ENCODE data around the gene HACL1. TPM values are rescaled to one million over a fixed set of nuclear protein-coding genes. Genes with fewer than 3 reads are reported as not detected.

The HACL1 gene
- total and polyA plus RNA-seq, 10 of the 15 experiments (the other 5 are each of a cell fraction or from before 2014, with no cell fraction given): 19.4 to 48.7 (median 30.1) TPM

DNA sequence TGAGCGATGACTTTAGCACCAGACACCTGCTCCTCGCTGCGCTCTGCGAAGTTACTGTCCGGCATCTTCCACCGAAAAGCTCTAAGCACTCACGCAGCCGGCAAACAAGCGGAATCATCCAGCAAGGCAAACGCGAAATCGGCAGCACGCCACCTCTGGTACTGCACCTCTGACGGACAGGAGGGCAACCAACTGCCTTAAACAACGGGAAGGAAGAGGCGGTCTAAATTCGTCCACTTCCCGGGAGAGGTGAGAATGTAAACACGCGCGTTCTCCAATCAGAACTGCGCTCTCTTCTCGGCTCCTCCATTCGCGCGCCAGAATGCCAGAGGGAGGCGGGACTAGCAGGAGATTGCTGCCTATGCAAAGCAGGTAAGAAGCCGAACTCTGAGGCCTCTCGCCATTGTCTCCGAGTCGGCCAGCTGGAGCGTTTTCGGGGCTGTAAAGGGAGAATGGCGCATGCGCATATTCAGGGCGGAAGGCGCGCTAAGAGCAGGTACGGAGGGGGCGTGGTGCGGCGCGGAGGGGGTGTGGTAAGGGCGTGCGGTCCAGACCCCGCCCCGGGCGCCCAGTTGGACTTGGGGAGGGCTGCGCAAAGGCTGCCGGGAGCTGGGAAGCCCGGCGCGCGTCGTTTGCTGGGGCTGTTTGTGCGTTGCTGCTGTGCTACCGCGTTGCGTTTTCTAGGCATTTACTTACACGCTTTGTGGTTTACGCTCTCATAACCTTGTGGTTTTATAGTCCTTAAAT lies at the start of gene HACL1, which contains the start of gene BTD (continued):
- TF ChIP-seq, protein P1, sequence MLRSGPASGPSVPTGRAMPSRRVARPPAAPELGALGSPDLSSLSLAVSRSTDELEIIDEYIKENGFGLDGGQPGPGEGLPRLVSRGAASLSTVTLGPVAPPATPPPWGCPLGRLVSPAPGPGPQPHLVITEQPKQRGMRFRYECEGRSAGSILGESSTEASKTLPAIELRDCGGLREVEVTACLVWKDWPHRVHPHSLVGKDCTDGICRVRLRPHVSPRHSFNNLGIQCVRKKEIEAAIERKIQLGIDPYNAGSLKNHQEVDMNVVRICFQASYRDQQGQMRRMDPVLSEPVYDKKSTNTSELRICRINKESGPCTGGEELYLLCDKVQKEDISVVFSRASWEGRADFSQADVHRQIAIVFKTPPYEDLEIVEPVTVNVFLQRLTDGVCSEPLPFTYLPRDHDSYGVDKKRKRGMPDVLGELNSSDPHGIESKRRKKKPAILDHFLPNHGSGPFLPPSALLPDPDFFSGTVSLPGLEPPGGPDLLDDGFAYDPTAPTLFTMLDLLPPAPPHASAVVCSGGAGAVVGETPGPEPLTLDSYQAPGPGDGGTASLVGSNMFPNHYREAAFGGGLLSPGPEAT (IDR thresholded peaks at IDR 0.05; ENCODE audit: low read depth): peak; percentile 78
- TF ChIP-seq RCOR1 (conservative IDR thresholded peaks at IDR 0.05; ENCODE audit: low read depth, low read length) (no peak), WRNIP1 (IDR thresholded peaks at IDR 0.05; ENCODE audit: borderline replicate concordance, low read depth, low read length) (no peak), POLR2AphosphoS5 (IDR thresholded peaks at IDR 0.05; ENCODE audit: low read length) (peak; percentile 91), CEBPB (IDR thresholded peaks at IDR 0.05; ENCODE audit: borderline replicate concordance in 1 of 2, low read depth in 2 of 2, low read length in 2 of 2) (no peak), EZH2 (IDR thresholded peaks at IDR 0.05; ENCODE audit: borderline replicate concordance, control insufficient read depth, low read depth, low read length) (no peak), MEF2B (IDR thresholded peaks at IDR 0.05; ENCODE audit: partially characterized antibody, poor library complexity, severe bottlenecking) (no peak), SMAD5 (IDR thresholded peaks at IDR 0.05; ENCODE audit: low read depth) (no peak; the same call in 1 of the 2 replicates), ASH2L (IDR thresholded peaks at IDR 0.05; ENCODE audit: borderline replicate concordance, low read depth) (no peak; the same call in 1 of the 2 replicates), HDAC2 (IDR thresholded peaks at IDR 0.05) (no peak), SUZ12 (IDR thresholded peaks at IDR 0.05; ENCODE audit: unreplicated experiment) (no peak)
- TF ChIP-seq, protein P2, sequence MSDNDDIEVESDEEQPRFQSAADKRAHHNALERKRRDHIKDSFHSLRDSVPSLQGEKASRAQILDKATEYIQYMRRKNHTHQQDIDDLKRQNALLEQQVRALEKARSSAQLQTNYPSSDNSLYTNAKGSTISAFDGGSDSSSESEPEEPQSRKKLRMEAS (IDR thresholded peaks at IDR 0.05; ENCODE audit: low read depth, low read length): peak; percentile 85
- TF ChIP-seq, protein P3, sequence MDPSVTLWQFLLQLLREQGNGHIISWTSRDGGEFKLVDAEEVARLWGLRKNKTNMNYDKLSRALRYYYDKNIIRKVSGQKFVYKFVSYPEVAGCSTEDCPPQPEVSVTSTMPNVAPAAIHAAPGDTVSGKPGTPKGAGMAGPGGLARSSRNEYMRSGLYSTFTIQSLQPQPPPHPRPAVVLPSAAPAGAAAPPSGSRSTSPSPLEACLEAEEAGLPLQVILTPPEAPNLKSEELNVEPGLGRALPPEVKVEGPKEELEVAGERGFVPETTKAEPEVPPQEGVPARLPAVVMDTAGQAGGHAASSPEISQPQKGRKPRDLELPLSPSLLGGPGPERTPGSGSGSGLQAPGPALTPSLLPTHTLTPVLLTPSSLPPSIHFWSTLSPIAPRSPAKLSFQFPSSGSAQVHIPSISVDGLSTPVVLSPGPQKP (IDR thresholded peaks at IDR 0.05; ENCODE audit: low read depth, low read length): peak; percentile 19
- TF ChIP-seq, protein P4, sequence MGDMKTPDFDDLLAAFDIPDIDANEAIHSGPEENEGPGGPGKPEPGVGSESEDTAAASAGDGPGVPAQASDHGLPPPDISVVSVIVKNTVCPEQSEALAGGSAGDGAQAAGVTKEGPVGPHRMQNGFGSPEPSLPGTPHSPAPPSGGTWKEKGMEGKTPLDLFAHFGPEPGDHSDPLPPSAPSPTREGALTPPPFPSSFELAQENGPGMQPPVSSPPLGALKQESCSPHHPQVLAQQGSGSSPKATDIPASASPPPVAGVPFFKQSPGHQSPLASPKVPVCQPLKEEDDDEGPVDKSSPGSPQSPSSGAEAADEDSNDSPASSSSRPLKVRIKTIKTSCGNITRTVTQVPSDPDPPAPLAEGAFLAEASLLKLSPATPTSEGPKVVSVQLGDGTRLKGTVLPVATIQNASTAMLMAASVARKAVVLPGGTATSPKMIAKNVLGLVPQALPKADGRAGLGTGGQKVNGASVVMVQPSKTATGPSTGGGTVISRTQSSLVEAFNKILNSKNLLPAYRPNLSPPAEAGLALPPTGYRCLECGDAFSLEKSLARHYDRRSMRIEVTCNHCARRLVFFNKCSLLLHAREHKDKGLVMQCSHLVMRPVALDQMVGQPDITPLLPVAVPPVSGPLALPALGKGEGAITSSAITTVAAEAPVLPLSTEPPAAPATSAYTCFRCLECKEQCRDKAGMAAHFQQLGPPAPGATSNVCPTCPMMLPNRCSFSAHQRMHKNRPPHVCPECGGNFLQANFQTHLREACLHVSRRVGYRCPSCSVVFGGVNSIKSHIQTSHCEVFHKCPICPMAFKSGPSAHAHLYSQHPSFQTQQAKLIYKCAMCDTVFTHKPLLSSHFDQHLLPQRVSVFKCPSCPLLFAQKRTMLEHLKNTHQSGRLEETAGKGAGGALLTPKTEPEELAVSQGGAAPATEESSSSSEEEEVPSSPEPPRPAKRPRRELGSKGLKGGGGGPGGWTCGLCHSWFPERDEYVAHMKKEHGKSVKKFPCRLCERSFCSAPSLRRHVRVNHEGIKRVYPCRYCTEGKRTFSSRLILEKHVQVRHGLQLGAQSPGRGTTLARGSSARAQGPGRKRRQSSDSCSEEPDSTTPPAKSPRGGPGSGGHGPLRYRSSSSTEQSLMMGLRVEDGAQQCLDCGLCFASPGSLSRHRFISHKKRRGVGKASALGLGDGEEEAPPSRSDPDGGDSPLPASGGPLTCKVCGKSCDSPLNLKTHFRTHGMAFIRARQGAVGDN (IDR thresholded peaks at IDR 0.05): peak; percentile 93
- TF ChIP-seq, protein P5, sequence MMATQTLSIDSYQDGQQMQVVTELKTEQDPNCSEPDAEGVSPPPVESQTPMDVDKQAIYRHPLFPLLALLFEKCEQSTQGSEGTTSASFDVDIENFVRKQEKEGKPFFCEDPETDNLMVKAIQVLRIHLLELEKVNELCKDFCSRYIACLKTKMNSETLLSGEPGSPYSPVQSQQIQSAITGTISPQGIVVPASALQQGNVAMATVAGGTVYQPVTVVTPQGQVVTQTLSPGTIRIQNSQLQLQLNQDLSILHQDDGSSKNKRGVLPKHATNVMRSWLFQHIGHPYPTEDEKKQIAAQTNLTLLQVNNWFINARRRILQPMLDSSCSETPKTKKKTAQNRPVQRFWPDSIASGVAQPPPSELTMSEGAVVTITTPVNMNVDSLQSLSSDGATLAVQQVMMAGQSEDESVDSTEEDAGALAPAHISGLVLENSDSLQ (IDR thresholded peaks at IDR 0.05): peak; percentile 99
- TF ChIP-seq, protein P6, sequence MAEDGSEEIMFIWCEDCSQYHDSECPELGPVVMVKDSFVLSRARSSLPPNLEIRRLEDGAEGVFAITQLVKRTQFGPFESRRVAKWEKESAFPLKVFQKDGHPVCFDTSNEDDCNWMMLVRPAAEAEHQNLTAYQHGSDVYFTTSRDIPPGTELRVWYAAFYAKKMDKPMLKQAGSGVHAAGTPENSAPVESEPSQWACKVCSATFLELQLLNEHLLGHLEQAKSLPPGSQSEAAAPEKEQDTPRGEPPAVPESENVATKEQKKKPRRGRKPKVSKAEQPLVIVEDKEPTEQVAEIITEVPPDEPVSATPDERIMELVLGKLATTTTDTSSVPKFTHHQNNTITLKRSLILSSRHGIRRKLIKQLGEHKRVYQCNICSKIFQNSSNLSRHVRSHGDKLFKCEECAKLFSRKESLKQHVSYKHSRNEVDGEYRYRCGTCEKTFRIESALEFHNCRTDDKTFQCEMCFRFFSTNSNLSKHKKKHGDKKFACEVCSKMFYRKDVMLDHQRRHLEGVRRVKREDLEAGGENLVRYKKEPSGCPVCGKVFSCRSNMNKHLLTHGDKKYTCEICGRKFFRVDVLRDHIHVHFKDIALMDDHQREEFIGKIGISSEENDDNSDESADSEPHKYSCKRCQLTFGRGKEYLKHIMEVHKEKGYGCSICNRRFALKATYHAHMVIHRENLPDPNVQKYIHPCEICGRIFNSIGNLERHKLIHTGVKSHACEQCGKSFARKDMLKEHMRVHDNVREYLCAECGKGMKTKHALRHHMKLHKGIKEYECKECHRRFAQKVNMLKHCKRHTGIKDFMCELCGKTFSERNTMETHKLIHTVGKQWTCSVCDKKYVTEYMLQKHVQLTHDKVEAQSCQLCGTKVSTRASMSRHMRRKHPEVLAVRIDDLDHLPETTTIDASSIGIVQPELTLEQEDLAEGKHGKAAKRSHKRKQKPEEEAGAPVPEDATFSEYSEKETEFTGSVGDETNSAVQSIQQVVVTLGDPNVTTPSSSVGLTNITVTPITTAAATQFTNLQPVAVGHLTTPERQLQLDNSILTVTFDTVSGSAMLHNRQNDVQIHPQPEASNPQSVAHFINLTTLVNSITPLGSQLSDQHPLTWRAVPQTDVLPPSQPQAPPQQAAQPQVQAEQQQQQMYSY (CRISPR knock-in tag; IDR thresholded peaks at IDR 0.05): no peak; the same call in 1 of the 2 replicates

All from GM12878 (cell line).